ENCODE measurements around the gene MCRIP2.
A peak's percentile ranks its signal among the peaks of the same experiment; 100 is the strongest.

The MCRIP2 gene

GRCh38 chr16:593406-593805 is 48.2 kb upstream of the MCRIP2 start:
- Histone ChIP-seq H3K27ac (replicated peaks) (peak overlapping the region; percentile 91), H3K4me3 (replicated peaks; ENCODE audit: insufficient read depth, low read length) (no peak overlapping the region), H3K27me3 (ENCODE audit: insufficient read depth, poor library complexity, severe bottlenecking) (no peaks in the 10 kb centered on the region)
- no peak for DNase-seq (ENCODE audit: low read depth in 1 of 2, low spot score in 1 of 2)
- TF ChIP-seq REST (IDR thresholded peaks at IDR 0.05; ENCODE audit: insufficient replicate concordance, low read depth) (no peak), GABPA (IDR thresholded peaks at IDR 0.05; ENCODE audit: low read depth) (no peak), CTCF (IDR thresholded peaks at IDR 0.05; ENCODE audit: insufficient read depth, low read length) (no peak), POLR2AphosphoS5 (IDR thresholded peaks at IDR 0.05; ENCODE audit: low read depth) (no peak), SPI1 (IDR thresholded peaks at IDR 0.05; ENCODE audit: borderline replicate concordance, low read depth) (no peak)

- TF ChIP-seq POLR2AphosphoS5 (IDR thresholded peaks at IDR 0.05; ENCODE audit: low read depth) (no peak), REST (IDR thresholded peaks at IDR 0.05; ENCODE audit: insufficient replicate concordance, low read depth) (no peak), SPI1 (IDR thresholded peaks at IDR 0.05; ENCODE audit: borderline replicate concordance, low read depth) (no peak), CTCF (IDR thresholded peaks at IDR 0.05; ENCODE audit: insufficient read depth, low read length) (no peak), GABPA (IDR thresholded peaks at IDR 0.05; ENCODE audit: low read depth) (no peak)
- no peak for DNase-seq (ENCODE audit: low read depth in 1 of 2, low spot score in 1 of 2)
- peak overlapping the region; percentile 91 for H3K27ac ChIP-seq (replicated peaks)
- H3K4me3 ChIP-seq (replicated peaks; ENCODE audit: insufficient read depth, low read length) = no peak overlapping the region
- no peaks in the 10 kb centered on the region for H3K27me3 ChIP-seq (ENCODE audit: insufficient read depth, poor library complexity, severe bottlenecking)
Observed at GRCh38 chr16:593807-594206, 47.8 kb upstream of the MCRIP2 start.

- TF ChIP-seq SPI1 (IDR thresholded peaks at IDR 0.05; ENCODE audit: borderline replicate concordance, low read depth) (no peak), POLR2AphosphoS5 (IDR thresholded peaks at IDR 0.05; ENCODE audit: low read depth) (no peak), REST (IDR thresholded peaks at IDR 0.05; ENCODE audit: insufficient replicate concordance, low read depth) (no peak), GABPA (IDR thresholded peaks at IDR 0.05; ENCODE audit: low read depth) (no peak), CTCF (IDR thresholded peaks at IDR 0.05; ENCODE audit: insufficient read depth, low read length) (no peak)
- Histone ChIP-seq H3K27ac (replicated peaks) (no peak overlapping the region), H3K4me3 (replicated peaks; ENCODE audit: insufficient read depth, low read length) (no peak overlapping the region), H3K27me3 (ENCODE audit: insufficient read depth, poor library complexity, severe bottlenecking) (no peaks in the 10 kb centered on the region)
- DNase-seq (ENCODE audit: low read depth in 1 of 2, low spot score in 1 of 2) = no peak
Observed at GRCh38 chr16:595094-595528, 46.5 kb upstream of the MCRIP2 start.

Data from HL-60 (cell line).